Measurements from ENCODE around the gene CBFA2T3. TPM values are rescaled to one million over a fixed set of nuclear protein-coding genes. Genes with fewer than 3 reads are reported as not detected.

The CBFA2T3 gene
- polyA plus RNA-seq, 3 donors, result 5.3 to 32.2 (median 6.2) TPM

- H3K4me3 Mint-ChIP-seq, result no peak overlapping the region
- peaks cover 63% of the 10 kb centered on the region for H3K79me2 ChIP-seq (ENCODE audit: insufficient read depth, low read length)
- H4K20me1 ChIP-seq (ENCODE audit: insufficient read depth, low read length), result peaks cover 100% of the 10 kb centered on the region
- H3K36me3 ChIP-seq (replicated peaks in 1 of 2; ENCODE audit: control insufficient read depth in 1 of 2, insufficient read depth in 2 of 2, low read length in 2 of 2), result peaks cover 6 to 21% of the 10 kb centered on the region in 2 donors
- peaks cover 40% of the 10 kb centered on the region for H3K4me1 Mint-ChIP-seq
- H3K36me3 Mint-ChIP-seq, result peaks cover 15 to 47% of the 10 kb centered on the region in 2 donors
- no peaks in the 10 kb centered on the region for H3K9me3 ChIP-seq (replicated peaks in 1 of 2; ENCODE audit: control insufficient read depth in 1 of 2, insufficient read depth in 1 of 2, low read length in 2 of 2)
- no peak overlapping the region for H3K4me3 ChIP-seq (replicated peaks in 1 of 3; ENCODE audit: low read depth in 2 of 3, low read length in 3 of 3)
- WGBS (ENCODE audit: insufficient coverage), result 33% methylated on average over 18 of the region's 19 CpGs
- peaks cover 0 to 3% (median 0%) of the 10 kb centered on the region in 7 donors for H3K9me3 Mint-ChIP-seq
- no peaks in the 10 kb centered on the region for H3K27me3 ChIP-seq (ENCODE audit: control insufficient read depth in 2 of 2, insufficient read depth in 2 of 2, low read length in 2 of 2)
- TF ChIP-seq CTCF (IDR thresholded peaks at IDR 0.05), result no peak
- H3K9ac ChIP-seq (ENCODE audit: insufficient read depth, low read length, poor library complexity, severe bottlenecking), result peak overlapping the region; percentile 49
- H3K4me1 ChIP-seq (ENCODE audit: control insufficient read depth in 1 of 2, insufficient read depth in 2 of 2, low read length in 2 of 2), result peaks cover 22 to 32% of the 10 kb centered on the region in 2 donors
- DNase-seq, result no peak
- H3K27ac Mint-ChIP-seq, result peak overlapping the region in 1 of 7 donors; percentile 69
- H3K4me2 ChIP-seq (replicated peaks; ENCODE audit: extremely low read depth, low read length, poor library complexity, severe bottlenecking), result peak overlapping the region; percentile 49
- H3K27ac ChIP-seq (ENCODE audit: low read depth in 1 of 2, low read length in 2 of 2), result no peak overlapping the region
- H2AFZ ChIP-seq (ENCODE audit: insufficient read depth, low read depth, low read length, poor library complexity, severe bottlenecking), result no peak overlapping the region
- intact Hi-C loops (cut with micrococcal nuclease), result no loop called here
- H3K27me3 Mint-ChIP-seq (ENCODE audit: low read depth in 3 of 3), result peaks cover 1 to 10% (median 5%) of the 10 kb centered on the region in 3 donors
These were observed 55.4 kb downstream of the CBFA2T3 start for GRCh38 chr16:88921591-88921990.

- Histone ChIP-seq H3K36me3 (replicated peaks in 1 of 2; ENCODE audit: control insufficient read depth in 1 of 2, insufficient read depth in 2 of 2, low read length in 2 of 2) (peaks cover 7 to 19% of the 10 kb centered on the region in 2 donors), H4K20me1 (ENCODE audit: insufficient read depth, low read length) (peaks cover 100% of the 10 kb centered on the region), H3K9me3 (replicated peaks in 1 of 2; ENCODE audit: control insufficient read depth in 1 of 2, insufficient read depth in 1 of 2, low read length in 2 of 2) (no peaks in the 10 kb centered on the region), H3K79me2 (ENCODE audit: insufficient read depth, low read length) (peaks cover 63% of the 10 kb centered on the region), H2AFZ (ENCODE audit: insufficient read depth, low read depth, low read length, poor library complexity, severe bottlenecking) (no peak overlapping the region), H3K9ac (ENCODE audit: insufficient read depth, low read length, poor library complexity, severe bottlenecking) (peak overlapping the region; percentile 49), H3K27me3 (ENCODE audit: control insufficient read depth in 2 of 2, insufficient read depth in 2 of 2, low read length in 2 of 2) (no peaks in the 10 kb centered on the region), H3K27ac (ENCODE audit: low read depth in 1 of 2, low read length in 2 of 2) (peak overlapping the region in 1 of 2 donors; percentile 41), H3K4me3 (replicated peaks in 1 of 3; ENCODE audit: low read depth in 2 of 3, low read length in 3 of 3) (peak overlapping the region in 1 of 3 experiments; percentile 11), H3K4me1 (ENCODE audit: control insufficient read depth in 1 of 2, insufficient read depth in 2 of 2, low read length in 2 of 2) (peaks cover 22 to 32% of the 10 kb centered on the region in 2 donors), H3K4me2 (replicated peaks; ENCODE audit: extremely low read depth, low read length, poor library complexity, severe bottlenecking) (peak overlapping the region; percentile 49)
- peak overlapping the region in 1 of 2 donors; percentile 68 for H3K4me3 Mint-ChIP-seq
- WGBS (ENCODE audit: insufficient coverage), result 11% methylated on average over 19 of the region's 28 CpGs
- peak overlapping the region in 4 of 7 donors; percentile 37 to 80 (median 48) for H3K27ac Mint-ChIP-seq
- H3K36me3 Mint-ChIP-seq, result peaks cover 16 to 48% of the 10 kb centered on the region in 2 donors
- no peak for TF ChIP-seq CTCF (IDR thresholded peaks at IDR 0.05)
- peaks cover 1 to 10% (median 5%) of the 10 kb centered on the region in 3 donors for H3K27me3 Mint-ChIP-seq (ENCODE audit: low read depth in 3 of 3)
- peak; percentile 20 to 64 (median 34) for DNase-seq
- H3K4me1 Mint-ChIP-seq, result peaks cover 40% of the 10 kb centered on the region
- H3K9me3 Mint-ChIP-seq, result peaks cover 0 to 3% (median 0%) of the 10 kb centered on the region in 7 donors
- intact Hi-C loops (cut with micrococcal nuclease), result no loop called here
These were observed 56.1 kb downstream of the CBFA2T3 start for GRCh38 chr16:88920618-88921590.

Measured in CD14-positive monocyte (primary cell).